ENCODE measurements around the gene KPNB1.

DNA sequence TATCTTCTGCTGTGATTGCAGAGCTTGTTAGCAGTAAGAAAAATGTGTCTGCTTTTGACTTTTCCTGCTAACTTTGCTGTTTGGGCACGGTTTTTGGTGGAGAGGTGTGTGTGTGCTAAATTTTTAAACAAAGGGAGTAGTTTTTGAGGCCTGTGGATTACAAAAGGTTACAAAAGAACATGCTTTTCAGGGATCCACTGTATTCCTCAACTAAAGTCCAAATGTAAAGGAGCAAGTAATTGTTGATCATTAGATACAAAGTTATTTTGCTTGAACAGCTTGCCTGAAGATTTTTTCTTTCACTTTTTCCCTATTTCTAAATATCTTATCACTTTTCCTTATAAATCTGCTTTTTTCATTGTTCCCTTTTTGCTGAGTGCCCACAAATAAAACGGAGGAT, 2.0 kb downstream of the KPNB1 start:
- TF ChIP-seq, protein P1, sequence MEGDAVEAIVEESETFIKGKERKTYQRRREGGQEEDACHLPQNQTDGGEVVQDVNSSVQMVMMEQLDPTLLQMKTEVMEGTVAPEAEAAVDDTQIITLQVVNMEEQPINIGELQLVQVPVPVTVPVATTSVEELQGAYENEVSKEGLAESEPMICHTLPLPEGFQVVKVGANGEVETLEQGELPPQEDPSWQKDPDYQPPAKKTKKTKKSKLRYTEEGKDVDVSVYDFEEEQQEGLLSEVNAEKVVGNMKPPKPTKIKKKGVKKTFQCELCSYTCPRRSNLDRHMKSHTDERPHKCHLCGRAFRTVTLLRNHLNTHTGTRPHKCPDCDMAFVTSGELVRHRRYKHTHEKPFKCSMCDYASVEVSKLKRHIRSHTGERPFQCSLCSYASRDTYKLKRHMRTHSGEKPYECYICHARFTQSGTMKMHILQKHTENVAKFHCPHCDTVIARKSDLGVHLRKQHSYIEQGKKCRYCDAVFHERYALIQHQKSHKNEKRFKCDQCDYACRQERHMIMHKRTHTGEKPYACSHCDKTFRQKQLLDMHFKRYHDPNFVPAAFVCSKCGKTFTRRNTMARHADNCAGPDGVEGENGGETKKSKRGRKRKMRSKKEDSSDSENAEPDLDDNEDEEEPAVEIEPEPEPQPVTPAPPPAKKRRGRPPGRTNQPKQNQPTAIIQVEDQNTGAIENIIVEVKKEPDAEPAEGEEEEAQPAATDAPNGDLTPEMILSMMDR (IDR thresholded peaks at IDR 0.05), result no peak
- no peak for TF ChIP-seq POLR2AphosphoS5 (IDR thresholded peaks at IDR 0.05)
